GM18511 (cell line): Measurements from ENCODE around the gene LRRC4.

Source experiments
- ATAC-seq: cut with Tn5 transposase; IDR thresholded peaks from one replicate; pipeline ENCODE4 v1.9.1; 2021; ENCODE audit warnings: mild to moderate bottlenecking, moderate library complexity; ENCODE audit not compliant: unreplicated experiment

The LRRC4 gene

GRCh38 chr7:128059143-128059988 lies 28.1 kb upstream of the LRRC4 start:
- no peak for ATAC-seq

- no peak for ATAC-seq
Measured at GRCh38 chr7:128057909-128058308, 26.7 kb upstream of the LRRC4 start.

- ATAC-seq: no peak
Measured at GRCh38 chr7:128056901-128057300, 25.7 kb upstream of the LRRC4 start.

- no peak for ATAC-seq
Measured at GRCh38 chr7:128055637-128056036, 24.4 kb upstream of the LRRC4 start.

GRCh38 chr7:128054511-128054910 lies 23.3 kb upstream of the LRRC4 start:
- ATAC-seq: no peak

- ATAC-seq: no peak
Measured at GRCh38 chr7:128053991-128054390, 22.8 kb upstream of the LRRC4 start.

GRCh38 chr7:128053023-128053422 lies 21.8 kb upstream of the LRRC4 start:
- no peak for ATAC-seq

- no peak for ATAC-seq
Measured at GRCh38 chr7:128052404-128052803, 21.2 kb upstream of the LRRC4 start.

GRCh38 chr7:128045766-128046165 lies 14.5 kb upstream of the LRRC4 start:
- ATAC-seq: no peak

- ATAC-seq: no peak
Measured at GRCh38 chr7:128045158-128045557, 13.9 kb upstream of the LRRC4 start.

GRCh38 chr7:128044064-128044463 lies 12.8 kb upstream of the LRRC4 start:
- ATAC-seq: peak; percentile 62

- ATAC-seq: no peak
Measured at GRCh38 chr7:128042012-128042411, 10.8 kb upstream of the LRRC4 start.

GRCh38 chr7:128041203-128041602 lies 10.0 kb upstream of the LRRC4 start:
- no peak for ATAC-seq

GRCh38 chr7:128040205-128040604 lies 9.0 kb upstream of the LRRC4 start:
- ATAC-seq: no peak

- ATAC-seq: no peak
Measured at GRCh38 chr7:128039544-128039953, 8.3 kb upstream of the LRRC4 start.

- ATAC-seq: peak; percentile 36
Measured at GRCh38 chr7:128037880-128038619, 6.8 kb upstream of the LRRC4 start.

- peak; percentile 3 for ATAC-seq
Measured at GRCh38 chr7:128037081-128037480, 5.8 kb upstream of the LRRC4 start.

- ATAC-seq: peak; percentile 40
Measured at GRCh38 chr7:128036226-128036940, 5.1 kb upstream of the LRRC4 start.

- no peak for ATAC-seq
Measured at GRCh38 chr7:128035712-128036111, 4.5 kb upstream of the LRRC4 start.

GRCh38 chr7:128034825-128035224 lies 3.6 kb upstream of the LRRC4 start:
- no peak for ATAC-seq

- no peak for ATAC-seq
Measured at GRCh38 chr7:128033246-128033645, 2.0 kb upstream of the LRRC4 start.
